ENCODE measurements around the gene RSRC1. TPM values are rescaled to one million over a fixed set of nuclear protein-coding genes. Genes with fewer than 3 reads are reported as not detected.

Gene RSRC1
- total RNA-seq, 1 donor from 2014 or later, result 28.5 TPM

GRCh38 chr3:158097081-158097592 is 12.8 kb upstream of the RSRC1 start:
- H3K27ac ChIP-seq (ENCODE audit: low read depth, low read length), result no peak overlapping the region
- no peaks in the 10 kb centered on the region for H3K9me3 ChIP-seq (ENCODE audit: insufficient read depth, low read depth, low read length)
- H3K4me2 ChIP-seq (ENCODE audit: low read length), result peak overlapping the region; percentile 89
- Mint-ChIP-seq H3K27me3 (ENCODE audit: low read depth, unreplicated experiment) (peaks cover 81% of the 10 kb centered on the region), H3K27ac (ENCODE audit: unreplicated experiment) (no peak overlapping the region), H3K36me3 (ENCODE audit: low read depth, unreplicated experiment) (no peaks in the 10 kb centered on the region), H3K4me3 (ENCODE audit: unreplicated experiment) (peak overlapping the region; percentile 97), H3K4me1 (ENCODE audit: low read depth, unreplicated experiment) (no peaks in the 10 kb centered on the region), H3K9me3 (ENCODE audit: unreplicated experiment) (peaks cover 2% of the 10 kb centered on the region)
- TF ChIP-seq CTCF (IDR thresholded peaks at IDR 0.05; ENCODE audit: insufficient read depth, low read depth, low read length) (no peak), EZH2 (IDR thresholded peaks at IDR 0.05; ENCODE audit: insufficient read depth, low read length) (no peak)
- no peak overlapping the region for H2AFZ ChIP-seq (ENCODE audit: low read depth, low read length)
- FAIRE-seq (no peak), DNase-seq (ENCODE audit: low read depth) (no peak)
- no peaks in the 10 kb centered on the region for H3K79me2 ChIP-seq (ENCODE audit: insufficient read depth, low read length)
- H3K4me3 ChIP-seq (ENCODE audit: insufficient read depth, low read depth, low read length), result no peak overlapping the region
- H4K20me1 ChIP-seq (ENCODE audit: insufficient read depth, low read length), result no peaks in the 10 kb centered on the region
- peaks cover 98% of the 10 kb centered on the region for H3K27me3 ChIP-seq (ENCODE audit: insufficient read depth, low read length)
- peaks cover 10% of the 10 kb centered on the region for H3K4me1 ChIP-seq (ENCODE audit: insufficient read depth, low read length)
- no peak overlapping the region for H3K9ac ChIP-seq (ENCODE audit: low read length)
- H3K36me3 ChIP-seq (ENCODE audit: insufficient read depth, low read length), result no peaks in the 10 kb centered on the region

GRCh38 chr3:158097593-158098308 is 12.1 kb upstream of the RSRC1 start:
- peaks cover 98% of the 10 kb centered on the region for H3K27me3 ChIP-seq (ENCODE audit: insufficient read depth, low read length)
- H3K27ac ChIP-seq (ENCODE audit: low read depth, low read length), result no peak overlapping the region
- no peak for TF ChIP-seq CTCF (IDR thresholded peaks at IDR 0.05; ENCODE audit: insufficient read depth, low read depth, low read length)
- peak; percentile 87 for TF ChIP-seq EZH2 (IDR thresholded peaks at IDR 0.05; ENCODE audit: insufficient read depth, low read length)
- H3K4me2 ChIP-seq (ENCODE audit: low read length), result peak overlapping the region; percentile 89
- H3K9ac ChIP-seq (ENCODE audit: low read length), result no peak overlapping the region
- Mint-ChIP-seq H3K36me3 (ENCODE audit: low read depth, unreplicated experiment) (no peaks in the 10 kb centered on the region), H3K9me3 (ENCODE audit: unreplicated experiment) (peaks cover 4% of the 10 kb centered on the region), H3K4me1 (ENCODE audit: low read depth, unreplicated experiment) (peaks cover 1% of the 10 kb centered on the region), H3K4me3 (ENCODE audit: unreplicated experiment) (peak overlapping the region; percentile 97), H3K27me3 (ENCODE audit: low read depth, unreplicated experiment) (peaks cover 87% of the 10 kb centered on the region), H3K27ac (ENCODE audit: unreplicated experiment) (peak overlapping the region; percentile 77)
- H3K79me2 ChIP-seq (ENCODE audit: insufficient read depth, low read length), result no peaks in the 10 kb centered on the region
- H3K9me3 ChIP-seq (ENCODE audit: insufficient read depth, low read depth, low read length), result no peaks in the 10 kb centered on the region
- DNase-seq (ENCODE audit: low read depth), result no peak
- H4K20me1 ChIP-seq (ENCODE audit: insufficient read depth, low read length), result no peaks in the 10 kb centered on the region
- peak overlapping the region; percentile 56 for H3K4me3 ChIP-seq (ENCODE audit: insufficient read depth, low read depth, low read length)
- H2AFZ ChIP-seq (ENCODE audit: low read depth, low read length), result peak overlapping the region; percentile 82
- H3K36me3 ChIP-seq (ENCODE audit: insufficient read depth, low read length), result no peaks in the 10 kb centered on the region
- peaks cover 10% of the 10 kb centered on the region for H3K4me1 ChIP-seq (ENCODE audit: insufficient read depth, low read length)
- no peak for FAIRE-seq

GRCh38 chr3:158098309-158098639 is 11.6 kb upstream of the RSRC1 start:
- H2AFZ ChIP-seq (ENCODE audit: low read depth, low read length), result peak overlapping the region; percentile 82
- H3K36me3 ChIP-seq (ENCODE audit: insufficient read depth, low read length), result no peaks in the 10 kb centered on the region
- Mint-ChIP-seq H3K4me3 (ENCODE audit: unreplicated experiment) (peak overlapping the region; percentile 97), H3K36me3 (ENCODE audit: low read depth, unreplicated experiment) (no peaks in the 10 kb centered on the region), H3K9me3 (ENCODE audit: unreplicated experiment) (peaks cover 5% of the 10 kb centered on the region), H3K4me1 (ENCODE audit: low read depth, unreplicated experiment) (peaks cover 6% of the 10 kb centered on the region), H3K27ac (ENCODE audit: unreplicated experiment) (peak overlapping the region; percentile 77), H3K27me3 (ENCODE audit: low read depth, unreplicated experiment) (peaks cover 89% of the 10 kb centered on the region)
- no peak overlapping the region for H3K27ac ChIP-seq (ENCODE audit: low read depth, low read length)
- FAIRE-seq (no peak), DNase-seq (ENCODE audit: low read depth) (no peak)
- H4K20me1 ChIP-seq (ENCODE audit: insufficient read depth, low read length), result no peaks in the 10 kb centered on the region
- H3K79me2 ChIP-seq (ENCODE audit: insufficient read depth, low read length), result no peaks in the 10 kb centered on the region
- no peak overlapping the region for H3K9ac ChIP-seq (ENCODE audit: low read length)
- H3K4me2 ChIP-seq (ENCODE audit: low read length), result peak overlapping the region; percentile 89
- H3K4me1 ChIP-seq (ENCODE audit: insufficient read depth, low read length), result peaks cover 11% of the 10 kb centered on the region
- no peaks in the 10 kb centered on the region for H3K9me3 ChIP-seq (ENCODE audit: insufficient read depth, low read depth, low read length)
- peak overlapping the region; percentile 56 for H3K4me3 ChIP-seq (ENCODE audit: insufficient read depth, low read depth, low read length)
- H3K27me3 ChIP-seq (ENCODE audit: insufficient read depth, low read length), result peaks cover 98% of the 10 kb centered on the region
- TF ChIP-seq EZH2 (IDR thresholded peaks at IDR 0.05; ENCODE audit: insufficient read depth, low read length) (no peak), CTCF (IDR thresholded peaks at IDR 0.05; ENCODE audit: insufficient read depth, low read depth, low read length) (no peak)

All from astrocyte (in vitro differentiated cells and primary cell).